HUES48 (cell line): ENCODE data around the gene ZFPL1.

Experiments used
- H3K27ac ChIP-seq: one replicate; pipeline ENCODE4 v1.7.0; 2013; ENCODE audit warnings: low read depth, low read length, inconsistent platforms
- H3K27me3 ChIP-seq: 2 replicates; pipeline ENCODE4 v1.6.1; 2013; ENCODE audit warnings: mild to moderate bottlenecking, low read length; ENCODE audit not compliant: control insufficient read depth, insufficient read depth
- H3K36me3 ChIP-seq: 2 replicates; pipeline ENCODE4 v1.6.1; 2013; ENCODE audit warnings: low read length; ENCODE audit not compliant: control insufficient read depth, insufficient read depth
- H3K4me1 ChIP-seq: 2 replicates; pipeline ENCODE4 v1.6.1; 2013; ENCODE audit warnings: mild to moderate bottlenecking, low read length; ENCODE audit not compliant: control insufficient read depth, insufficient read depth
- H3K4me3 ChIP-seq: 2 replicates; pipeline ENCODE4 v1.5.1; 2013; ENCODE audit warnings: mild to moderate bottlenecking, low read depth, low read length
- H3K9ac ChIP-seq: 2 replicates; pipeline ENCODE4 v1.6.1; 2013; ENCODE audit warnings: mild to moderate bottlenecking, low read depth, low read length, moderate library complexity
- H3K9me3 ChIP-seq: 2 replicates; pipeline ENCODE4 v1.6.1; 2013; ENCODE audit warnings: low read length; ENCODE audit not compliant: control insufficient read depth, insufficient read depth

Gene ZFPL1

GRCh38 chr11:65125197-65126056 lies 41.4 kb downstream of the ZFPL1 start:
- H3K9me3 ChIP-seq: no peaks in the 10 kb centered on the region
- H3K4me3 ChIP-seq: no peak overlapping the region
- H3K4me1 ChIP-seq: peaks cover 5% of the 10 kb centered on the region
- no peak overlapping the region for H3K27ac ChIP-seq
- no peaks in the 10 kb centered on the region for H3K27me3 ChIP-seq
- no peak overlapping the region for H3K9ac ChIP-seq
- H3K36me3 ChIP-seq: peaks cover 72% of the 10 kb centered on the region

GRCh38 chr11:65126624-65127274 lies 42.7 kb downstream of the ZFPL1 start:
- peaks cover 75% of the 10 kb centered on the region for H3K36me3 ChIP-seq

GRCh38 chr11:65127473-65128181 lies 43.6 kb downstream of the ZFPL1 start:
- Histone ChIP-seq H3K27me3 (no peaks in the 10 kb centered on the region), H3K9ac (no peak overlapping the region), H3K4me1 (no peaks in the 10 kb centered on the region), H3K36me3 (peaks cover 83% of the 10 kb centered on the region), H3K9me3 (no peaks in the 10 kb centered on the region), H3K27ac (no peak overlapping the region), H3K4me3 (no peak overlapping the region)

More at GRCh38 chr11:65126624-65127274, 42.7 kb downstream of the ZFPL1 start:
- no peak overlapping the region for H3K9ac ChIP-seq
- no peak overlapping the region for H3K4me3 ChIP-seq
- H3K9me3 ChIP-seq: no peaks in the 10 kb centered on the region
- no peaks in the 10 kb centered on the region for H3K4me1 ChIP-seq
- H3K27ac ChIP-seq: no peak overlapping the region
- H3K27me3 ChIP-seq: no peaks in the 10 kb centered on the region

- Histone ChIP-seq H3K36me3 (peaks cover 88% of the 10 kb centered on the region), H3K9ac (no peak overlapping the region), H3K27me3 (no peaks in the 10 kb centered on the region), H3K9me3 (no peaks in the 10 kb centered on the region), H3K4me1 (peaks cover 5% of the 10 kb centered on the region; the same call in 1 of the 2 replicates), H3K27ac (no peak overlapping the region), H3K4me3 (no peak overlapping the region)
These were observed 44.4 kb downstream of the ZFPL1 start for GRCh38 chr11:65128182-65129145.

- Histone ChIP-seq H3K27ac (no peak overlapping the region), H3K4me1 (peaks cover 5% of the 10 kb centered on the region; the same call in 1 of the 2 replicates), H3K4me3 (no peak overlapping the region), H3K27me3 (no peaks in the 10 kb centered on the region), H3K9ac (no peak overlapping the region), H3K36me3 (peaks cover 79% of the 10 kb centered on the region), H3K9me3 (no peaks in the 10 kb centered on the region)
These were observed 45.8 kb downstream of the ZFPL1 start for GRCh38 chr11:65129649-65130441.

GRCh38 chr11:65130631-65131416 lies 46.8 kb downstream of the ZFPL1 start:
- peaks cover 9% of the 10 kb centered on the region for H3K4me1 ChIP-seq
- no peak overlapping the region for H3K27ac ChIP-seq
- H3K9me3 ChIP-seq: no peaks in the 10 kb centered on the region
- no peak overlapping the region for H3K4me3 ChIP-seq
- H3K27me3 ChIP-seq: no peaks in the 10 kb centered on the region
- no peak overlapping the region for H3K9ac ChIP-seq
- peaks cover 70% of the 10 kb centered on the region for H3K36me3 ChIP-seq

- no peaks in the 10 kb centered on the region for H3K9me3 ChIP-seq
- peaks cover 64% of the 10 kb centered on the region for H3K36me3 ChIP-seq
- H3K4me1 ChIP-seq: peaks cover 9% of the 10 kb centered on the region
- H3K4me3 ChIP-seq: no peak overlapping the region
- H3K9ac ChIP-seq: no peak overlapping the region
- H3K27me3 ChIP-seq: no peaks in the 10 kb centered on the region
- H3K27ac ChIP-seq: no peak overlapping the region
These were observed 47.4 kb downstream of the ZFPL1 start for GRCh38 chr11:65131417-65131776.

GRCh38 chr11:65131895-65132237 lies 47.8 kb downstream of the ZFPL1 start:
- H3K9ac ChIP-seq: no peak overlapping the region
- H3K4me3 ChIP-seq: no peak overlapping the region
- H3K4me1 ChIP-seq: peaks cover 9% of the 10 kb centered on the region

GRCh38 chr11:65132238-65132987 lies 48.4 kb downstream of the ZFPL1 start:
- H3K4me3 ChIP-seq: no peak overlapping the region
- H3K27me3 ChIP-seq: no peaks in the 10 kb centered on the region
- H3K27ac ChIP-seq: no peak overlapping the region
- peaks cover 54% of the 10 kb centered on the region for H3K36me3 ChIP-seq
- peaks cover 9% of the 10 kb centered on the region for H3K4me1 ChIP-seq
- H3K9ac ChIP-seq: no peak overlapping the region
- no peaks in the 10 kb centered on the region for H3K9me3 ChIP-seq

More at GRCh38 chr11:65131895-65132237, 47.8 kb downstream of the ZFPL1 start:
- Histone ChIP-seq H3K9me3 (no peaks in the 10 kb centered on the region), H3K27ac (no peak overlapping the region), H3K27me3 (no peaks in the 10 kb centered on the region), H3K36me3 (peaks cover 59% of the 10 kb centered on the region)
